GM23338 (cell line): ENCODE measurements around the gene ATAD2B.

Experiments used
- CREB1 ChIP-seq: fragments of 250-450 bp; sonication (Bioruptor Pico); IDR thresholded peaks from 2 replicates; pipeline ENCODE4 v1.5.0; 2020; ENCODE audit warnings: low read depth, mild to moderate bottlenecking, moderate library complexity
- EZH2phosphoT487 ChIP-seq: fragments of 200-600 bp; sonication (generic); IDR thresholded peaks from one replicate; pipeline ENCODE4 v1.8.1; 2018; ENCODE audit warnings: antibody characterized with exemption; ENCODE audit not compliant: unreplicated experiment
- TF ChIP-seq, protein P1 (sequence below), 2 experiments: fragments of 200-600 bp in 1 of 2; sonication (generic) in 1 of 2; conservative IDR thresholded peaks; 2 replicates each; pipeline versions ENCODE4 v1.5.1 to v1.6.1; 2016 to 2017; ENCODE audit warnings: antibody characterized with exemption in 2 of 2, low read depth in 2 of 2, mild to moderate bottlenecking in 2 of 2, moderate library complexity in 1 of 2
- TF ChIP-seq, protein P2 (sequence below): IDR thresholded peaks from 2 replicates; pipeline ENCODE4 v1.6.1; 2016; ENCODE audit warnings: antibody characterized with exemption

DNA sequence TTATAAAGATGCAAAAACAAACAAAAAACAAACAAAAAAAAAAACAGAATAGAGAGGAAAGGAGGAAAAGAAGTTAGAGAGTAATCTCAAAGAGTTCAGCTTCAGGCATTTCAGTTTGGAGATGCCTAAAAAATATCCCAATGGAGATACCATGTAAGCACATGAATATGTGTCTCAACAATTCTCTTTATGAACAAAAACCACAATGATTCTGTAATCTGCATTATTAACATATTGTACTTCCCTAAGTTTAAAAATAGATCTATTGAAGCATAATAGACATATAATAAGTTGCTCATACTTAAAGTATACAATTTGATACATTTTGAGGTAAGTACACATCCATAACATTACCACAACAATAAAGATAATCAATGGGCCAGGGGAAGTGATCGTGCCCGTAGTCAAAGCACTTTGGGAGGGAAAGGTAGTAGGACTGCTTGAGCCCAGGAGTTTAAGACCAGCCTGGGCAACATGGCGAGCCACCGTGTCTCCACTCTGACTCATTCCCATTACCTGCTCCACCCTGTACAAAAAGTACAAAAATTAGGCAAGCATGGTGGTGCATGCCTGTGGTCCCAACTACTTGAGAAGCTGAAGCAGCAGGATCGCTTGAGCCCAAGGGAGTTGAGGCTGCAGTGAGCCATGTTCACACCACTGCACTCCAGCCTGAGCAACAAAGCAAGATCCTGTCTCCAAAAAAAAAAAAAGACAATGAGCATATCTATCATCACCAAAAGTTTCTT lies 158.9 kb downstream of the ATAD2B start:
- TF ChIP-seq, protein P1, sequence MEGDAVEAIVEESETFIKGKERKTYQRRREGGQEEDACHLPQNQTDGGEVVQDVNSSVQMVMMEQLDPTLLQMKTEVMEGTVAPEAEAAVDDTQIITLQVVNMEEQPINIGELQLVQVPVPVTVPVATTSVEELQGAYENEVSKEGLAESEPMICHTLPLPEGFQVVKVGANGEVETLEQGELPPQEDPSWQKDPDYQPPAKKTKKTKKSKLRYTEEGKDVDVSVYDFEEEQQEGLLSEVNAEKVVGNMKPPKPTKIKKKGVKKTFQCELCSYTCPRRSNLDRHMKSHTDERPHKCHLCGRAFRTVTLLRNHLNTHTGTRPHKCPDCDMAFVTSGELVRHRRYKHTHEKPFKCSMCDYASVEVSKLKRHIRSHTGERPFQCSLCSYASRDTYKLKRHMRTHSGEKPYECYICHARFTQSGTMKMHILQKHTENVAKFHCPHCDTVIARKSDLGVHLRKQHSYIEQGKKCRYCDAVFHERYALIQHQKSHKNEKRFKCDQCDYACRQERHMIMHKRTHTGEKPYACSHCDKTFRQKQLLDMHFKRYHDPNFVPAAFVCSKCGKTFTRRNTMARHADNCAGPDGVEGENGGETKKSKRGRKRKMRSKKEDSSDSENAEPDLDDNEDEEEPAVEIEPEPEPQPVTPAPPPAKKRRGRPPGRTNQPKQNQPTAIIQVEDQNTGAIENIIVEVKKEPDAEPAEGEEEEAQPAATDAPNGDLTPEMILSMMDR (conservative IDR thresholded peaks at IDR 0.05; ENCODE audit: low read depth in 2 of 2), result no peak
- no peak for TF ChIP-seq EZH2phosphoT487
- TF ChIP-seq CREB1 (CRISPR knock-in tag), result no peak
- TF ChIP-seq, protein P2, sequence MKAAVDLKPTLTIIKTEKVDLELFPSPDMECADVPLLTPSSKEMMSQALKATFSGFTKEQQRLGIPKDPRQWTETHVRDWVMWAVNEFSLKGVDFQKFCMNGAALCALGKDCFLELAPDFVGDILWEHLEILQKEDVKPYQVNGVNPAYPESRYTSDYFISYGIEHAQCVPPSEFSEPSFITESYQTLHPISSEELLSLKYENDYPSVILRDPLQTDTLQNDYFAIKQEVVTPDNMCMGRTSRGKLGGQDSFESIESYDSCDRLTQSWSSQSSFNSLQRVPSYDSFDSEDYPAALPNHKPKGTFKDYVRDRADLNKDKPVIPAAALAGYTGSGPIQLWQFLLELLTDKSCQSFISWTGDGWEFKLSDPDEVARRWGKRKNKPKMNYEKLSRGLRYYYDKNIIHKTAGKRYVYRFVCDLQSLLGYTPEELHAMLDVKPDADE, result no peak
